H1 (cell line): ENCODE measurements around the gene OSCP1.

Source experiments
- JUND ChIP-seq: IDR thresholded peaks from 2 replicates; pipeline ENCODE4 v1.6.1; 2011; ENCODE audit warnings: mild to moderate bottlenecking, improper control_type of control experiment, low read length
- RAD21 ChIP-seq, 2 experiments: IDR thresholded peaks in 1 of 2; conservative IDR thresholded peaks in 1 of 2; 2 replicates each; pipeline ENCODE4 v1.6.1; 2011; ENCODE audit warnings: low read depth in 2 of 2, low read length in 2 of 2, improper control_type of control experiment in 1 of 2, inconsistent platforms in 1 of 2, mild to moderate bottlenecking in 1 of 2, moderate library complexity in 1 of 2
- RFX5 ChIP-seq: IDR thresholded peaks from 2 replicates; pipeline ENCODE4 v1.6.1; 2011; ENCODE audit warnings: low read depth, low read length, improper control_type of control experiment, borderline replicate concordance
- SUZ12 ChIP-seq: fragments of 200-600 bp; sonication (generic); IDR thresholded peaks from 2 replicates; pipeline ENCODE4 v1.6.1; 2012; ENCODE audit warnings: mild to moderate bottlenecking, inconsistent platforms, low read length, moderate library complexity, mixed read lengths
- YY1 ChIP-seq: IDR thresholded peaks from 2 replicates; pipeline ENCODE4 v1.6.1; 2011; ENCODE audit warnings: low read depth, mild to moderate bottlenecking, low read length
- TF ChIP-seq, protein P1 (sequence below): IDR thresholded peaks from 2 replicates; pipeline ENCODE4 v1.6.1; 2012; ENCODE audit warnings: low read length, inconsistent platforms
- TF ChIP-seq, protein P2 (sequence below), 3 experiments: IDR thresholded peaks; 1 replicate in 2 of 3; 2 replicates in 1 of 3; pipeline versions ENCODE4 v1.5.1 to v1.6.1; 2011; ENCODE audit warnings: low read length in 3 of 3, mild to moderate bottlenecking in 3 of 3, inconsistent platforms in 2 of 3, low read depth in 1 of 3, moderate library complexity in 1 of 3; ENCODE audit not compliant: insufficient read depth in 1 of 3; ENCODE audit errors: control extremely low read depth in 1 of 3

DNA sequence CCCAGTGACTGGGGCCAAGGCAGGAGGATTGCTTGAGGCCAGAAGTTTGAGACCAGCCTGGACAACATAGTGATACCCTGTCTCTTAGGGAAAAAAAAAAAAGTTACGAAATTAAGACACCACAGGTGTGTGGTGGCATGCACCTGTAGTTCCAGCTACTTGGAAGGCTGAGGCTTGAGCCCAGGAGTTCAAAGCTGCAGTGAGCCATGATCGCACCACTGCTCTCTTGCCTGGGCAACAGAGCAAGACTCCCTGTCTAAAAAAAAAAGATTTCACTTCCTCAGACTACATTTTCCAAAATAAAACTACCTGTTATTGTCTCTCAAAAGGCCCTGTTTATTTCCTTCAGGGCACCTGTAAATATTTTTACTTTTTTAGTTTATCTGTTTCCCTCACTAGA, 59.8 kb downstream of the OSCP1 start:
- TF ChIP-seq, protein P1, sequence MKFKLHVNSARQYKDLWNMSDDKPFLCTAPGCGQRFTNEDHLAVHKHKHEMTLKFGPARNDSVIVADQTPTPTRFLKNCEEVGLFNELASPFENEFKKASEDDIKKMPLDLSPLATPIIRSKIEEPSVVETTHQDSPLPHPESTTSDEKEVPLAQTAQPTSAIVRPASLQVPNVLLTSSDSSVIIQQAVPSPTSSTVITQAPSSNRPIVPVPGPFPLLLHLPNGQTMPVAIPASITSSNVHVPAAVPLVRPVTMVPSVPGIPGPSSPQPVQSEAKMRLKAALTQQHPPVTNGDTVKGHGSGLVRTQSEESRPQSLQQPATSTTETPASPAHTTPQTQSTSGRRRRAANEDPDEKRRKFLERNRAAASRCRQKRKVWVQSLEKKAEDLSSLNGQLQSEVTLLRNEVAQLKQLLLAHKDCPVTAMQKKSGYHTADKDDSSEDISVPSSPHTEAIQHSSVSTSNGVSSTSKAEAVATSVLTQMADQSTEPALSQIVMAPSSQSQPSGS: no peak
- TF ChIP-seq SUZ12: no peak
- no peak for TF ChIP-seq JUND
- TF ChIP-seq YY1: no peak
- TF ChIP-seq, protein P2, sequence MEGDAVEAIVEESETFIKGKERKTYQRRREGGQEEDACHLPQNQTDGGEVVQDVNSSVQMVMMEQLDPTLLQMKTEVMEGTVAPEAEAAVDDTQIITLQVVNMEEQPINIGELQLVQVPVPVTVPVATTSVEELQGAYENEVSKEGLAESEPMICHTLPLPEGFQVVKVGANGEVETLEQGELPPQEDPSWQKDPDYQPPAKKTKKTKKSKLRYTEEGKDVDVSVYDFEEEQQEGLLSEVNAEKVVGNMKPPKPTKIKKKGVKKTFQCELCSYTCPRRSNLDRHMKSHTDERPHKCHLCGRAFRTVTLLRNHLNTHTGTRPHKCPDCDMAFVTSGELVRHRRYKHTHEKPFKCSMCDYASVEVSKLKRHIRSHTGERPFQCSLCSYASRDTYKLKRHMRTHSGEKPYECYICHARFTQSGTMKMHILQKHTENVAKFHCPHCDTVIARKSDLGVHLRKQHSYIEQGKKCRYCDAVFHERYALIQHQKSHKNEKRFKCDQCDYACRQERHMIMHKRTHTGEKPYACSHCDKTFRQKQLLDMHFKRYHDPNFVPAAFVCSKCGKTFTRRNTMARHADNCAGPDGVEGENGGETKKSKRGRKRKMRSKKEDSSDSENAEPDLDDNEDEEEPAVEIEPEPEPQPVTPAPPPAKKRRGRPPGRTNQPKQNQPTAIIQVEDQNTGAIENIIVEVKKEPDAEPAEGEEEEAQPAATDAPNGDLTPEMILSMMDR (IDR thresholded peaks at IDR 0.05; ENCODE audit: control extremely low read depth in 1 of 3, insufficient read depth in 1 of 3, low read depth in 1 of 3, low read length in 3 of 3): no peak
- no peak for TF ChIP-seq RFX5
- TF ChIP-seq RAD21 (IDR thresholded peaks at IDR 0.05 in 1 of 2, conservative IDR thresholded peaks at IDR 0.05 in 1 of 2; ENCODE audit: low read depth in 2 of 2, low read length in 2 of 2): no peak
